Right renal pelvis (tissue), 4 donors: ENCODE measurements around the gene GRAMD2B. TPM values are rescaled to one million over a fixed set of nuclear protein-coding genes. Genes with fewer than 3 reads are reported as not detected.

Experiments used
- DNase-seq, 4 donors: peaks; one replicate each; pipeline ENCODE4 v3.0.0-alpha.2; 2013; ENCODE audit warnings: low read depth in 4 of 4, low spot score in 3 of 4, missing footprints in 1 of 4
- polyA plus RNA-seq, 4 donors: library from polyadenylated mRNA; unstranded; fragments of 120-200 nt; gene quantifications; one replicate each; pipeline ENCODE4 v1.2.1, GENCODE V29; 2013; ENCODE audit not compliant: insufficient read length in 4 of 4

GRAMD2B gene
- polyA plus RNA-seq, 4 donors = 21.1 to 30.4 (median 27.6) TPM

DNA sequence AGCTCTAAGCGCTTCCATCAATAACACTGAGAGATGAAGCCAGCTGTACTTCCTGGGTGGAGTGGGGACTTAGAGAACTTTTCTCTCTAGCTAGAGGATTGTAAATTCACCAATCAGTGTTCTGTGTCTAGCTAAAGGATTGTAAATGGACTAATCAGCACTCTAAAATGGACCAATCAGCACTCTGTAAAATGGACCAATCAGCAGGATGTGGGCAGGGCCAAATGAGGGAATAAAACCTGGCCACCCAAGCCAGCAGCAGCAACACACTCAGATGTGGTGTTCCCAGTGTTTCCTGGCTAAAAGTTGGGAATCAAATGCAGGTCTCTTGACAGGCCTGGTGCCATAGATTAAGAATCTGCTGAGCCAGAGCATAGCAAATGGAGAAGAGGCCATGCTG lies 111.3 kb downstream of the GRAMD2B start:
- DNase-seq = no peak

DNA sequence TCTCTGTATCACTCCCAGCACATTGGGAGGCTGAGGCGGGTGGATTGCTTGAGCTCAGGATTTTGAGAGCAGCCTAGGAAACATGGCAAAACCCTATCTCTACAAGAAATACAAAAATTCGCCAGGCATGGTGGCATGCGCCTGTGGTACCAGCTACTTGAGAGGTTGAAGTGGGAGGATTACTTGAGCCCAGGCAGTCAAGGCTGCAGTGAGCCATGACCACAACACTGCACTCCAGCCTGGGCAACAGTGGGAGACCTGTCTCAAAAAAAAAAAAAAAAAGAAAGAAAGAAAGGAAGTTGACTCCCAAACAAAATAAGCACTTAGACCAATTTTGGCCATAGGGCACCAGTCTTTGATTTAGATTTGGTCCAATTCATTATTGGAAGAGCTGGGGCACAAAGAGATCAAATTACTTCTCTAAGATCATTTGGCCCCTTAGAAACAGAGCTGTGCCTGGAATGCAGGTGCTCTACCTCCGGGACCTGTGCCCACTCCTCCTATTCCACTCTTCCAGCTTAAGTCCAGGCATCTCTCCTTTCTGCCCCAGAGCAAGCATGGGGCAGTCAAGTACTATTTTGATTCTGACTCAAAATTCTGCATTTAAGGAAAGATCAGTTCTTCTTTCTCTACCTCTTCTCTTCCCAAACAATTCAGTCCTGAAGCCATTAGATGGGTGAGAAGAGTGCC lies 112.8 kb downstream of the GRAMD2B start:
- DNase-seq = no peak

DNA sequence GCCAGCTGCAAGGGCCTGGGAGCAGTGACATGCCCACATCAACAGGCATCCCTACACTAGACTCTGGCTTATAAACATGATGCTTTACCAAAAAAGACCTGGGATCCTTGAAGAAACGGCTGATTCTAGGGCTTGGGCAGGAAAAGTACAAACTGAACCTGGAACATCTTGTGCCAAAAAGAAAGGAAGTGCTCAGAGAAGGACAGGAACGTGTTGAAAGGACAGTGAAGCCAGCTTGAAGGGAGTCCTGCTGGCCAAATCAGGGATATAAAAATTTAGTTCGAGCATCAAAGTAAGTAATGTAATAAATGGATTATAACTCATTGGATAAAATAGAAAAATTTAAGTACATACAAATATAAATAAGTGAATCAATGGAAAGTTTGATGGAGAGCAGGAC lies 113.7 kb downstream of the GRAMD2B start:
- DNase-seq = no peak

DNA sequence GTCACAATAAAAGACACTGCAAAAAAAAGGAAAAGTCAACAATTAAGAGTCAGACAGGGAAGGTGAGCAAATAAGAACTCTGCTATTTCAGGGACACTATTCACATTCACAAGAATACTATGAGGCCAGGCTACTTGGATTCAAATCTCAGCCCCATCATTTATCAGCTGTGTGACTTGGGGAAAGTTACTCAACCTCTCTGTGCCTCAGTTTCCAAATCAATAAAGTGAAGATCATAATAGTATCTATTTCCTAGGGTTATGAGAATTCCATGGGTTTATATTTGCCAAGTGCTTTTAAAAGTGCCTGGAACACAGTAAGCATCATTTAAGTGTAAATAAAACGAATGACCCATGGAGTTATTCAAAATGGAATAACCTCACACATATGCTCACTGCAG lies 115.4 kb downstream of the GRAMD2B start:
- DNase-seq = no peak

DNA sequence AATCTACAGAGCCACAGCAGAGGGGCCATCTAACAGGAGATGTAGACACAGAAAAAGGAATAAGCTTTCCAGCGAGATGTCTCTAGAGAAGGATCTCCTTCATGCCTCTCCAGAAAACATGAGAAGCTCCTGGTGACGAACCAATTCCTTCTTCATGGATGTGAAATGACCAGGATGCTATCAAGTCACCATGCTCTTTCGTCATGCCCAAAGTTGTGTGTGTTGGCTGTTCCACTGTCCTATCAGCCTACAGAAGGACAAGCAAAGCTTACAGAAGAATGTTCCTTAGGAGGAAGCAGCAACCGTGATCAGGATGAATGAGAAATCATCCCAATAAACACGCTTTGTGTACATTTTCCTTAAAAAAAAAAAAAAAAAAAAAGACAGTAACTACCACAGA lies 117.4 kb downstream of the GRAMD2B start:
- DNase-seq = no peak

DNA sequence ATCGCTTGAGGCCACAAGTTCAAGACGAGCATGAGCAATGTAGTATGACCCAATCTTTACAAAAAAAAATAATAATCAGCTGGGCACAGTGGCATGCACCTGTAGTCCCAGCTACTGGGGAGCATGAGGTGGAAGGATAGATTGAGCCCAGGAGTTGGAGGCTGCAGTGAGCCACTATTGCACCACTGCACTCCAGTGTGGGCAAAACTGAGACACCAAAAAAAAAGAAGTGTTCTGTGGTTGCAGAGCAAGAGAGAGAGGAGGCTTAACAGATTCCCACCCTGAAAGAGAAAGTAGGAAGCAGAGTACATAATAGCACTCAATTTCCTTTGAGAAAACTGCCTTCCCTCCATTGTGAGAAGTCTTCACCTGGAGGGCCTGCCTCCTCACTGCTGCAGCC lies 119.2 kb downstream of the GRAMD2B start:
- DNase-seq = no peak

DNA sequence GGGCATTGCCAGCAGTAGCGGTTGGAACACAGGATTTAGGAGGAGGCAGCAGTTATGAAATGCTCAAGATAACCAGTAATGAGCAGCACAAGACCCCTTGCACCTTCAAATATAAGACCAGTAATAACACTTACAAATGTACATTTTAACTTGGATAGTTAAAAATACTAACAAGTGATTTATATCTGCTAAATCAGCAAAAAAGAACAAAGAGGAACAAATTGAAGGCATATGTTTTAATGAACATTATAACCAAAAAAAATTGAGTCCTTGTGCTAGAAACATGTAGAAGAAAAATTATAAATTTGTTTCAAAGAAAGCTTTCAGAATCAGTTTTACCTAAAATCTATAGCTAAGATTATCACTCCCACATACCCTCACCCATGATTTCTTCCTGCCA lies 119.8 kb downstream of the GRAMD2B start:
- no peak for DNase-seq

DNA sequence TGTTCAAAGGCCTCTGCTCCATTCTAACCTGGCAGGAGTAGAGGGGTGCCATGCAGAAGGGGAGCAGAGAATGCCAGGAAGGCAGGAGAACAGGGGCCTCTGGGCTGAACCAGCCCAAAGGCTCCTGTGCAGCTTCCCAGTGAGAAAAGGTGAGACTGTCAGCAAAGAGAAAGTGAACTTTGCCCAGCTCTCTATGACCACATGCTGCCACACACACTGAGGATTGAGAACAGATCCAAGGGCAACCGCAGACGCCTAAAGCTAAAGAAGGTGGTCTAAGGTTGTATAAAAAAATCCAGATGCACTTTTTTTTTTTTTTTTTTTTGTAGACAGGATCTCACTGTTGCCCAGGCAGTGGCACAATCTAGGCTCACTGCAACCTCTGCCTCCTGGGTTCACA lies 120.5 kb downstream of the GRAMD2B start:
- DNase-seq = no peak

Other genes starting within 250 kb of the GRAMD2B start
- 100 to 1,000 TPM; 149 to 179 (median 152) TPM for gene ALDH7A1, start 171.8 kb downstream of the GRAMD2B start, polyA plus RNA-seq
- 10 to 100 TPM; 76.0 to 86.5 (median 83.0) TPM for gene PHAX, start 177.5 kb downstream of the GRAMD2B start, polyA plus RNA-seq